HCT116 (cell line): Measurements from ENCODE around the gene DICER1. TPM values are rescaled to one million over a fixed set of nuclear protein-coding genes. Genes with fewer than 3 reads are reported as not detected.

Experiments
- ATAC-seq: fragments of 200-7000 bp; cut with Tn5 transposase; 2 replicates; pipeline ENCODE4 v1.9.1; 2020; ENCODE audit warnings: mild to moderate bottlenecking, moderate library complexity
- BruUV-seq: library from RNA; stranded (reverse); fragments of 400-500 nt; replicated peaks from 2 replicates; lab custom pipeline; 2021; lab: Mats Ljungman, UMichigan
- CTCF ChIA-PET: fragments of 300-600 bp; sonication (Branson Sonifier 250); formaldehyde crosslinking; loops from one replicate; lab custom pipeline; 2021; ENCODE audit warnings: antibody characterized with exemption; lab: Charles Lee
- POLR2A ChIA-PET: fragments of 300-600, 350-600 bp; sonication (Branson Sonifier 250); formaldehyde crosslinking; loops from one replicate; lab custom pipeline; 2021; ENCODE audit warnings: antibody characterized with exemption; lab: Charles Lee
- RAD21 ChIA-PET, 2 experiments: fragments of 300-600 bp; sonication (Branson Sonifier 250); formaldehyde crosslinking; loops; one replicate each; lab custom pipeline; 2023; ENCODE audit warnings: low total read pairs in 2 of 2; ENCODE audit not compliant: uncharacterized antibody in 2 of 2, unreplicated experiment in 2 of 2, low non-redundant PET in 1 of 2; lab: Charles Lee
- DNase-seq: peaks from one replicate; pipeline ENCODE4 v3.0.0-alpha.2; 2010; ENCODE audit warnings: low read depth, low spot score
- H2AFZ ChIP-seq: fragments of 200-600 bp; shearing (Covaris generic), sonication (generic); 2 replicates; pipeline ENCODE4 v1.6.1; 2017; ENCODE audit warnings: low read depth, mixed run types, mixed read lengths, antibody characterized with exemption, low read length; ENCODE audit not compliant: poor library complexity, severe bottlenecking
- H3K27ac ChIP-seq: 2 replicates; pipeline ENCODE4 v1.5.1; 2012; ENCODE audit warnings: low read depth, low read length
- H3K27me3 ChIP-seq: fragments of 200-600 bp; sonication (generic); 2 replicates; pipeline ENCODE4 v1.6.1; 2016; ENCODE audit warnings: mixed run types, low read length, mixed read lengths; ENCODE audit not compliant: insufficient read depth
- H3K36me3 ChIP-seq, 2 experiments: fragments of 200-500 bp in 1 of 2; fragments of 200-600 bp in 1 of 2; sonication (Bioruptor generic) in 1 of 2; sonication (generic) in 1 of 2; 2 replicates each; pipeline versions ENCODE4 v1.5.1 to v1.6.1; 2014 to 2016; ENCODE audit warnings: low read length in 2 of 2, inconsistent platforms in 1 of 2, mixed read lengths in 1 of 2, mixed run types in 1 of 2; ENCODE audit not compliant: insufficient read depth in 2 of 2, control insufficient read depth in 1 of 2
- H3K4me1 ChIP-seq, 2 experiments: fragments of 200-600 bp in 1 of 2; sonication (generic) in 1 of 2; 2 replicates each; pipeline versions ENCODE4 v1.5.1 to v1.6.1; 2012 to 2017; ENCODE audit warnings: low read length in 2 of 2, inconsistent platforms in 1 of 2, mild to moderate bottlenecking in 1 of 2, mixed read lengths in 1 of 2, mixed run types in 1 of 2, moderate library complexity in 1 of 2; ENCODE audit not compliant: insufficient read depth in 2 of 2, control insufficient read depth in 1 of 2
- H3K4me2 ChIP-seq: fragments of 200-600 bp; sonication (generic); 2 replicates; pipeline ENCODE4 v1.6.1; 2017; ENCODE audit warnings: mixed run types, low read length, mixed read lengths
- H3K4me3 ChIP-seq, 2 experiments: fragments of 200-600 bp in 1 of 2; sonication (generic) in 1 of 2; replicated peaks in 1 of 2; 2 replicates each; pipeline ENCODE4 v1.5.1; 2011 to 2016; ENCODE audit warnings: low read length in 2 of 2, control low read depth in 1 of 2, low read depth in 1 of 2, mild to moderate bottlenecking in 1 of 2, mixed read lengths in 1 of 2, mixed run types in 1 of 2
- H3K79me2 ChIP-seq: fragments of 200-600 bp; sonication (generic); 2 replicates; pipeline ENCODE4 v1.6.1; 2017; ENCODE audit warnings: mild to moderate bottlenecking, mixed run types, low read length, moderate library complexity, mixed read lengths; ENCODE audit not compliant: insufficient read depth
- H3K9ac ChIP-seq: fragments of 200-600 bp; sonication (generic); 2 replicates; pipeline ENCODE4 v1.6.1; 2016; ENCODE audit warnings: low read length, mixed read lengths
- H3K9me2 ChIP-seq: fragments of 200-600 bp; sonication (generic), shearing (Covaris generic); 2 replicates; pipeline ENCODE4 v1.6.1; 2017; ENCODE audit warnings: mixed run types, mild to moderate bottlenecking, moderate library complexity; ENCODE audit not compliant: insufficient read depth
- H3K9me3 ChIP-seq, 2 experiments: fragments of 200-500 bp in 1 of 2; fragments of 200-600 bp in 1 of 2; sonication (Bioruptor generic) in 1 of 2; sonication (generic) in 1 of 2; 2 replicates each; pipeline ENCODE4 v1.6.1; 2014 to 2017; ENCODE audit warnings: low read length in 2 of 2, mixed read lengths in 2 of 2, inconsistent platforms in 1 of 2, low read depth in 1 of 2, mild to moderate bottlenecking in 1 of 2, mixed run types in 1 of 2, moderate library complexity in 1 of 2; ENCODE audit not compliant: control insufficient read depth in 1 of 2, insufficient read depth in 1 of 2
- H4K20me1 ChIP-seq: fragments of 200-600 bp; sonication (generic), shearing (Covaris generic); 2 replicates; pipeline ENCODE4 v1.6.1; 2017; ENCODE audit warnings: mixed run types, mild to moderate bottlenecking, moderate library complexity; ENCODE audit not compliant: insufficient read depth
- RAD21 ChIP-seq: IDR thresholded peaks from 2 replicates; pipeline ENCODE4 v1.6.1; 2012; ENCODE audit warnings: low read depth, mild to moderate bottlenecking
- intact Hi-C: fragments of 100-400 bp; cut with micrococcal nuclease; formaldehyde crosslinking; loops from 2 replicates; pipeline ENCODE4 v1.10.0; 2022
- total RNA-seq: library from RNA; stranded (reverse); gene quantifications from one replicate; pipeline ENCODE4 v1.2.1, GENCODE V29; 2021; ENCODE audit not compliant: unreplicated experiment
- TF ChIP-seq, protein P1 (sequence below): IDR thresholded peaks from 2 replicates; pipeline ENCODE4 v1.6.1; 2012
- TF ChIP-seq, protein P2 (sequence below), 3 experiments: fragments of 200-600 bp in 1 of 3; sonication (generic) in 1 of 3; IDR thresholded peaks in 2 of 3; conservative IDR thresholded peaks in 1 of 3; 2 replicates each; pipeline ENCODE4 v1.5.1; 2012 to 2017; ENCODE audit warnings: low read depth in 2 of 3, low read length in 2 of 3, antibody characterized with exemption in 1 of 3, borderline replicate concordance in 1 of 3, control low read depth in 1 of 3, mild to moderate bottlenecking in 1 of 3, mixed read lengths in 1 of 3, mixed run types in 1 of 3, moderate library complexity in 1 of 3; ENCODE audit not compliant: insufficient read depth in 1 of 3
- TF ChIP-seq, protein P3 (sequence below): IDR thresholded peaks from 2 replicates; pipeline ENCODE4 v1.6.1; 2012; ENCODE audit warnings: low read depth
- TF ChIP-seq, protein P4 (sequence below): IDR thresholded peaks from 2 replicates; pipeline ENCODE4 v1.6.1; 2012

DICER1 gene
- total RNA-seq, 1 experiment from 2014 or later, result 38.6 TPM

DNA sequence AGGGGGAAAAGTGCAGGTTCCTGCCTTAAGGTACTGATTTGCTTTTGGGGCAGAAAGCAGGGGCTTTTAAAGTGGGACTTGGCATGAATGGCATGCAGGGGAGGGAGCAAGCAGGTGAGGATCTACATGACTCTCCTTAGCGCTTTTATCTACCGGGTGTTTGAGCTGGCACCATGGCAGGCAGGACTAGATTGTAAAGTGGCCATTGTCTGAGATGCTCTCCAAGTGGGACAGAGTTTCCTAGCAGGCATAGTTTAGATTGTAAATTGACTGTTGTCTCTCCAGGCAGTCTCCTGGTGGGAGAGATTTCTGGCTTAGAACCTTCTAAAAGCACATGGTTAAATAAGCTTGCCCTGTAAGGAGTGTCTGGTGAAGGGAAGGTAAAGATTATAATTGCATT is 5.3 kb upstream of the DICER1 start:
- Histone ChIP-seq H3K9me2 (no peaks in the 10 kb centered on the region), H3K27ac (no peak overlapping the region), H2AFZ (no peak overlapping the region), H3K27me3 (no peaks in the 10 kb centered on the region), H3K9me3 (no peaks in the 10 kb centered on the region; a peak in 1 of 4 replicates), H4K20me1 (no peaks in the 10 kb centered on the region), H3K4me1 (peaks cover 2 to 11% of the 10 kb centered on the region in 2 experiments; a peak in 3 of 4 replicates), H3K36me3 (no peaks in the 10 kb centered on the region), H3K4me2 (no peak overlapping the region), H3K9ac (no peak overlapping the region), H3K4me3 (no peak overlapping the region), H3K79me2 (no peaks in the 10 kb centered on the region)
- intact Hi-C loops, result no loop called here
- no peak for DNase-seq
- RAD21 ChIA-PET, result no interaction called here
- POLR2A ChIA-PET, result no interaction called here
- TF ChIP-seq, protein P1, sequence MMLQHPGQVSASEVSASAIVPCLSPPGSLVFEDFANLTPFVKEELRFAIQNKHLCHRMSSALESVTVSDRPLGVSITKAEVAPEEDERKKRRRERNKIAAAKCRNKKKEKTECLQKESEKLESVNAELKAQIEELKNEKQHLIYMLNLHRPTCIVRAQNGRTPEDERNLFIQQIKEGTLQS, result no peak
- TF ChIP-seq, protein P2, sequence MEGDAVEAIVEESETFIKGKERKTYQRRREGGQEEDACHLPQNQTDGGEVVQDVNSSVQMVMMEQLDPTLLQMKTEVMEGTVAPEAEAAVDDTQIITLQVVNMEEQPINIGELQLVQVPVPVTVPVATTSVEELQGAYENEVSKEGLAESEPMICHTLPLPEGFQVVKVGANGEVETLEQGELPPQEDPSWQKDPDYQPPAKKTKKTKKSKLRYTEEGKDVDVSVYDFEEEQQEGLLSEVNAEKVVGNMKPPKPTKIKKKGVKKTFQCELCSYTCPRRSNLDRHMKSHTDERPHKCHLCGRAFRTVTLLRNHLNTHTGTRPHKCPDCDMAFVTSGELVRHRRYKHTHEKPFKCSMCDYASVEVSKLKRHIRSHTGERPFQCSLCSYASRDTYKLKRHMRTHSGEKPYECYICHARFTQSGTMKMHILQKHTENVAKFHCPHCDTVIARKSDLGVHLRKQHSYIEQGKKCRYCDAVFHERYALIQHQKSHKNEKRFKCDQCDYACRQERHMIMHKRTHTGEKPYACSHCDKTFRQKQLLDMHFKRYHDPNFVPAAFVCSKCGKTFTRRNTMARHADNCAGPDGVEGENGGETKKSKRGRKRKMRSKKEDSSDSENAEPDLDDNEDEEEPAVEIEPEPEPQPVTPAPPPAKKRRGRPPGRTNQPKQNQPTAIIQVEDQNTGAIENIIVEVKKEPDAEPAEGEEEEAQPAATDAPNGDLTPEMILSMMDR (IDR thresholded peaks at IDR 0.05 in 2 of 3, conservative IDR thresholded peaks at IDR 0.05 in 1 of 3; ENCODE audit: borderline replicate concordance in 1 of 3, insufficient read depth in 1 of 3, low read depth in 2 of 3, low read length in 2 of 3), result no peak
- TF ChIP-seq RAD21, result no peak
- TF ChIP-seq, protein P3, sequence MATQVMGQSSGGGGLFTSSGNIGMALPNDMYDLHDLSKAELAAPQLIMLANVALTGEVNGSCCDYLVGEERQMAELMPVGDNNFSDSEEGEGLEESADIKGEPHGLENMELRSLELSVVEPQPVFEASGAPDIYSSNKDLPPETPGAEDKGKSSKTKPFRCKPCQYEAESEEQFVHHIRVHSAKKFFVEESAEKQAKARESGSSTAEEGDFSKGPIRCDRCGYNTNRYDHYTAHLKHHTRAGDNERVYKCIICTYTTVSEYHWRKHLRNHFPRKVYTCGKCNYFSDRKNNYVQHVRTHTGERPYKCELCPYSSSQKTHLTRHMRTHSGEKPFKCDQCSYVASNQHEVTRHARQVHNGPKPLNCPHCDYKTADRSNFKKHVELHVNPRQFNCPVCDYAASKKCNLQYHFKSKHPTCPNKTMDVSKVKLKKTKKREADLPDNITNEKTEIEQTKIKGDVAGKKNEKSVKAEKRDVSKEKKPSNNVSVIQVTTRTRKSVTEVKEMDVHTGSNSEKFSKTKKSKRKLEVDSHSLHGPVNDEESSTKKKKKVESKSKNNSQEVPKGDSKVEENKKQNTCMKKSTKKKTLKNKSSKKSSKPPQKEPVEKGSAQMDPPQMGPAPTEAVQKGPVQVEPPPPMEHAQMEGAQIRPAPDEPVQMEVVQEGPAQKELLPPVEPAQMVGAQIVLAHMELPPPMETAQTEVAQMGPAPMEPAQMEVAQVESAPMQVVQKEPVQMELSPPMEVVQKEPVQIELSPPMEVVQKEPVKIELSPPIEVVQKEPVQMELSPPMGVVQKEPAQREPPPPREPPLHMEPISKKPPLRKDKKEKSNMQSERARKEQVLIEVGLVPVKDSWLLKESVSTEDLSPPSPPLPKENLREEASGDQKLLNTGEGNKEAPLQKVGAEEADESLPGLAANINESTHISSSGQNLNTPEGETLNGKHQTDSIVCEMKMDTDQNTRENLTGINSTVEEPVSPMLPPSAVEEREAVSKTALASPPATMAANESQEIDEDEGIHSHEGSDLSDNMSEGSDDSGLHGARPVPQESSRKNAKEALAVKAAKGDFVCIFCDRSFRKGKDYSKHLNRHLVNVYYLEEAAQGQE, result no peak
- TF ChIP-seq, protein P4, sequence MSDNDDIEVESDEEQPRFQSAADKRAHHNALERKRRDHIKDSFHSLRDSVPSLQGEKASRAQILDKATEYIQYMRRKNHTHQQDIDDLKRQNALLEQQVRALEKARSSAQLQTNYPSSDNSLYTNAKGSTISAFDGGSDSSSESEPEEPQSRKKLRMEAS, result no peak
- no TSS peak for BruUV-seq
- no peak for ATAC-seq
- CTCF ChIA-PET, result interaction anchor here (0.8 kb wide), 1 partner anchor 12 kb away, joined by 3 read pairs; no protein-coding TSS in a partner anchor
